GM12873 (cell line): Measurements from ENCODE around the gene MLIP.

ENCODE experiments used
- CTCF ChIP-seq: IDR thresholded peaks from 2 replicates; pipeline ENCODE4 v1.5.1; 2012; ENCODE audit warnings: low read depth, mild to moderate bottlenecking, moderate library complexity, low read length, control low read depth; ENCODE audit not compliant: insufficient read depth; ENCODE audit errors: missing control alignments

Gene MLIP

GRCh38 chr6:54248994-54249393 is 137.8 kb downstream of the MLIP start:
- no peak for TF ChIP-seq CTCF

- no peak for TF ChIP-seq CTCF
Measured at GRCh38 chr6:54252496-54252895, 141.3 kb downstream of the MLIP start.

- TF ChIP-seq CTCF: no peak
Measured at GRCh38 chr6:54252916-54253315, 141.7 kb downstream of the MLIP start.

- no peak for TF ChIP-seq CTCF
Measured at GRCh38 chr6:54254886-54255285, 143.6 kb downstream of the MLIP start.

- no peak for TF ChIP-seq CTCF
Measured at GRCh38 chr6:54255886-54256285, 144.6 kb downstream of the MLIP start.

GRCh38 chr6:54260025-54260424 is 148.8 kb downstream of the MLIP start:
- TF ChIP-seq CTCF: no peak

- TF ChIP-seq CTCF: no peak
Measured at GRCh38 chr6:54262499-54262898, 151.3 kb downstream of the MLIP start.

- TF ChIP-seq CTCF: no peak
Measured at GRCh38 chr6:54262971-54263370, 151.7 kb downstream of the MLIP start.
